HG02840 (cell line): ENCODE measurements around the gene VRK3.

Source experiments
- ATAC-seq: cut with Tn5 transposase; IDR thresholded peaks from one replicate; pipeline ENCODE4 v1.9.1; 2021; ENCODE audit warnings: mild to moderate bottlenecking, moderate library complexity, moderate number of reproducible peaks; ENCODE audit not compliant: unreplicated experiment, low FRiP score

The VRK3 gene

DNA sequence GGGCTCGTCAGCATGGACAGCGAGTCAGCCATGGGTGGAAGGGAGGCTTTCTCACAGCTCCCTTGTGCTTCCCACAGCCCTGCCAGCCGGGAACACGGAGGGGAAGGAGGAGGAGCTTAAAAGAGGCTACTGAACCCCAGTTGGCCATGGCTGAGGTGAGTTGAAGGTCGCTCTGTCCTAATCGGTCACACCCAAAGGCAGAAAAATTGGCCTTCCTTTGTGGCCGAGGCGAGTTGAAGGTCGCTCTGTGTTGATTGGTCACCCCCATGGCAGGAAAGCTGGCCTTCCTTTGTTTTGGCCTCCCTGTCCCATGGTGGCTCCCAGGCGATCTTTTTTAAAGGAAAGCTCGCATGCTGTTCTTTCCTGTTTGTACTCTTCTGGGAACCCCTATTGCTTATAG lies 5.8 kb upstream of the VRK3 start:
- ATAC-seq: no peak

- ATAC-seq: no peak
Observed at GRCh38 chr19:50030225-50030624, 5.1 kb upstream of the VRK3 start.

DNA sequence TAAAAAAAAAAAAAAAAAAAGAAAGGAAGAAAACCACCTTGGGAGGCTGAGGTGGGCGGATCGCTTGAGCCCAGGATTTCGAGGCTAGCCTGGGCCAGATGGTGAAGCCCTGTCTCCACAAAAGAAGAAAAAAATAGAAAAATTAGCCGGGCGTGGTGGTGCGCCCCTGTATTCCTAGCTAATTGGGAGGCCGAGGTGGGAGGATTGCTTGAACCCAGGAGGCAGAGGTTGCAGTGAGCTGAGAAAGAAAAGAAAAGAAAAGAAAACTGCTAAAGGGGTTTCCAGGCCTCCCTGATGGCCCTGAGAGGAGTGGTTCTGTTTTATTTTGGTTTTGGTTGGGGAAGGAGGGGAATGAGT lies 1.4 kb upstream of the VRK3 start:
- no peak for ATAC-seq

DNA sequence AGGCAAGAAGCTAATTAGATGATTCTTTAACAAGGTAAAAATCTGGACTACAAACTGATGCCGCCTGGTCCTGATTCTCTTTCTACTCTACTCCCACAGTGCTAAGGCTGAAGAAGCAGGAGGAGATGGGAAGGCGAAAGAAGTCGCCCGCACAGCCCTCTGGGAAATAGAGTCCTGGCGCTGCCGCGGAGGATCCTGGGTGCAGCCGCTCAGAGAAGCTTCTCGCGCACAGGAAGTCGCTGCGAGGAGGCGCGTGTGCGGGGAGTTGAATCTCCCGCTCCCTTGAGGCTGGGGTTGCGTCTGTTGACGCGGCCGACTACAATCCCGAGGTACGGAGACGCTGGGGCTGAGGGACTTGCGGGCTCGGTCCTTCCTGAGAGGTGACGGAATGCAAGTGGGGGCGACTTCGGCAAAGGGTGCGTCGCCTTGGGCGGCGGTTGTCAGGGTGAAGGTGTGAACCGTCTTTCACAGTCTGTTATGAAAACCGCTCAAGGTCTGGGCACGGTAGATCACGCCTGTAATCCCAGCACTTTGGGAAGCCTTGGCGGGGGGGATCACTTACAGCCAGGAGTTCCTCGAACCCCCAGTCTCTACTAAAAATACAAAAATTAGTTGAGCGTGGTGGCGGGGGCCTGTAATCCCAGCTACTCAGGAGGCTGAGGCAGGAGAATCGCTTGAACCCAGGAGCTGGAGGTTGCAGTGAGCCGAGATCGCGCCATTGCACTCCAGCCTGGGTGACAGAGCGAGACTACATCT lies 800 bp upstream of the VRK3 start, which contains the start of gene ZNF473:
TSS of gene ZNF473 (plus strand) at position 212 of the 756 bp plus-strand sequence. CDS start 5,078 bp downstream, outside the sequence.
- ATAC-seq: peak; percentile 67

DNA sequence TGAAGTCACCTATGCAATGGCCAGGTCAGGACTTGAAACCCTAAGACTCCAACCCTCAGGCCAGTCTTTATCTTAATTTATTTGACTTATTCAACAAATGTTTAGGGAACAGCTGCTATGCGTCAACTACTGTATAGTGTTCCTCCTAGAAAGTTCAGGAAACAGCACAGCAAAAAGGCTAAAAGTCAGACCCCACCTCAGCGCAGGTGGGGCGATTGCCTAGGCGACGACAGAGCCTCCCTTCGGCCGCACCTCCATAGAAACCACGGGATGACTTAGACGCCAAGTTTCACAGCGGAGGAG lies 502 bp downstream of the VRK3 start:
- no peak for ATAC-seq

DNA sequence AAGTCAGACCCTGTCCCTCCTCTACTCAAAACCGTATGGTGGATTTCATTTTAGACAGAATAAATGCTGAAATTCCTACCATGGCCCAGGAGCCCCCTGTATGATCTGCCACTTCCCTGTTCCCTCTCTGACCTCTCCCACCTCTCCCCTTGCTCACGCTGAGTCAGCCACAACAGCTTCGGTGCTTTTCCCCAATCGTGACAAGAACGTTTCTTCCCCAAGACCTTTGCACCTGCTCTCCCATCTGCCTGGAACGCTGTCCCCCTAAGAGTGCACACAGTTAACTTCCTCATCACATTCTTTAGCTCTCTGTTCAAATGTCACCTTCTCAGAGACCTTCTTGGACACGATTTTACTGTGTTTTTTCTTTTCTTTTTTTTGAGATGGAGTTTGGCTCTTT lies 2.3 kb downstream of the VRK3 start:
- ATAC-seq: no peak

- ATAC-seq: no peak
Observed at GRCh38 chr19:50020481-50020880, 4.7 kb downstream of the VRK3 start.

GRCh38 chr19:50016225-50016807 lies 8.9 kb downstream of the VRK3 start:
- ATAC-seq: no peak

- ATAC-seq: no peak
Observed at GRCh38 chr19:50008532-50008931, 16.6 kb downstream of the VRK3 start.

DNA sequence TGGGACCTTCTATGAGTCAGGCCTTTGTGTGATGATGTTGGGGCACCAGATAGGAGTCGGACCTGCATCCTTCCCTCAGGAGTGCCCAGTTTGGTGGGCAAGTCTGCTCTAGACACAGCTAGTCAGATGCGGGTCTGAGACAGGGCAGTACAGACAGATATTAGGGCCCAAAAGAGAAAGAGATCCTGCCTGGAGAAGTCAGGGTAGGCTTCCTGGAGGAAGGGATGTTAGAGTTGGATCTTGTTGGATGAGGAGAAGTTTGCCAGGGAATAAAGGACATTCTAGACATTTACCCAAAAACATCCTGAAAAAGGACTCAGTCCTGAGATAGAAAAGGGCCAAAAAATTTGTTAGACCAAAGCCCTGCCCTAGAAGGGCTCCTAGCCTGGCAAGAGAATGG lies 17.2 kb downstream of the VRK3 start:
- ATAC-seq: no peak

GRCh38 chr19:50007170-50007569 lies 18.0 kb downstream of the VRK3 start:
- ATAC-seq: no peak

GRCh38 chr19:50005428-50005827 lies 19.7 kb downstream of the VRK3 start:
- ATAC-seq: no peak

DNA sequence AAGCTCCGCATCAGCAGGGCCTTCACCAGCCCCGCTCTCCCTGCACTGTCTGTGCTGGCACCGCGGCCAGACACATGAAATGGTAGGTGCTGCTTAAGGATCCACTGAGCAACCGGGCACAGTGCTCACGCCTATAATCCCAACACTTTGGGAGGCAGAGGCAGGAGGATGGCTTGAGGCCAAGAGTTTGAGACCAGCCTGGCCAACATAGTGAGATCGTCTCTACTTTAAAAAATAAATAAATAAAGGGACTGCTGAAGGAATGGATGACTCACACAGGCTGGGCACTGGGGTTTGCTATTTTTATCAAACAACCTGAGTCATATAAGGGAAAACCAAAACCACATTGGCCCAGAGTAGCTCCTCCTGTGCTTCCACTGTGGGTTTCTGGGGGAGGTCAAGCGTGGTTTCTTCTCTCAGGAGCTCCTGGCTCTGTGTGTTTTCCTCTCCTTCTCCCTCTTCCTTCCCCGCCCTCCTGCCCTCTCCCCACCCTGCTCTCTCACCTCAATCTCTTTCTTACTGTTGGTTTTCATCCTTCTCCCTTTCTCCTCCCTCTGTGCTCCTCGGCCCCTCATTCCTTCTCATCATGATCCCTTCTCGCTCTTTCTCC lies 21.3 kb downstream of the VRK3 start:
- ATAC-seq: no peak

GRCh38 chr19:50003254-50003788 lies 21.9 kb downstream of the VRK3 start:
- ATAC-seq: no peak

DNA sequence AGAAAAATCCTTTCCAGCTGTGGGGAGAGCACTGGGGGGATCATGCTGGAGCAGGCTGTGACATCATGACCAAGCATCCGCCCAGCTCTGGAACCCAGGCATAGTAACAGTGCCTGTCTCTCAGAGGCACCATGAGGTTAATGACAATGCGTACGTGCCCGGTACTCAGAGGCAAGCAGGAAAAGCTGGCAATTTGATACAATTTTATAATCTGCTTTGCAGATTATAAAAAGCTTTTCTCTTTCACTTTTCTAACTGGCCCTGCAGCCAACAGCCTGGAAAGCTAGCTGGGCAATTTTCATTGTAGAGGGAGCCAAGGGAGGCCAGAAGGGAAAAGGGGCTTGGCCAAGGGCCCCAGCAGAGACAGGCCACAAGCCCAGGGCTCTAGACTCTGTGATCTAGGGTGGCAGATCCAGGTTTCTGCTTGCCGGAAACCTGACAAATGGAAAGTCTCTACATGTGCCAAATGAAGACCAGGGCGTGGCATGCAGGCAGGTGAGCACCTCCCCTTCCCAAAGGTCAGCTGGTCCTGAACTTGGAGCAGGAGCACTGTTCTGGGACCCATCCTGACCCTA lies 22.7 kb downstream of the VRK3 start:
- no peak for ATAC-seq

DNA sequence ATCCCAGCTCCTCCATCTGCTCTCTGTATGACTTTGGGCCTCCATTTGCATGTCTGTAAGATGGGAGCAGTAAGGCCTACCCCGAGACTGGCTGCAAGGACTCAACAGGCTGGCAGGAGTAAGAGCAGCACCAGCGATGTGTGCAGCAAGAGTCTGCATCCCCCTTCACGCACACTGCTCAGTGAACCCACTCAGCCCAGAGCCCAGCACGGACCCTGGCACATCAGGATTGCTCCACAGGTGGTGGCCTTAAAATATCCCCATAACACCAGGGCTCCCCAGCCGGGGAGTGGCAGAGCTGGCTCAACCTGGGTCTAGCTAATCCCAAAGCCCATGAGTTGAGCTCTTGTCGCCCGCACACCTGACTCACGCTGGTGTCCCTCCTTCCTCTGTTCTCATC lies 23.4 kb downstream of the VRK3 start:
- ATAC-seq: no peak

- no peak for ATAC-seq
Observed at GRCh38 chr19:50000841-50001557, 24.2 kb downstream of the VRK3 start.

- no peak for ATAC-seq
Observed at GRCh38 chr19:50000038-50000840, 24.9 kb downstream of the VRK3 start.

DNA sequence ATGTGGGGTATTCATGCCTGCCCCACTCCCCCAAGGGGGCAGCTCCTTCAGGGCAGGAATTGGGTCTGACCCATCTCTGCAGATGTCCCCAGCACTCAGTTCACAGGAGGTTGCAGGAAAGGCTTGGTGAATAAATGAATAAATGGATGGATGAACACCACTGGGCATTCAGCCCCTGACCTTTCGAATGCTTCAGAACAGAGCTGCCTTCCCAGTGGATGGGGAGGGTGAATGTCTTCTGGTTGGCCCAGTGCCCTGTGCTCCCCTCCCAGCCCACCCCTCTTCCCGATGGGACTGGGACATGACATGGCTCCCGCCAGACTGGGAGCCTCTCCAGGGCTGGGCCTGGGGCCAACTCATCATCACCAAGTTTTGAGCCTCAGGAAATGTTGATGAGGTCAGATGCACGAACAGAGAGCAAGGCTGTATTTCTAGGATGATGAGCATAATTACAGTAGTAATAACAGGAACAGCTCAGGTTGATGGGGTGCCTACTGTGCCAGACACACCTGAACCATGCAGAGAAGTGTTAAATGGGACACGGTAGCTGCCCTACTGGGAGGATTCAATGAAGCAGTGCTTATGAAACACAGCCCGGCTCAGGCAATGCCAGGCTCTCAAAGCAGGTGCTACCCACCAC lies 25.7 kb downstream of the VRK3 start:
- no peak for ATAC-seq

- ATAC-seq: no peak
Observed at GRCh38 chr19:49997709-49998108, 27.5 kb downstream of the VRK3 start.
